Measurements from ENCODE around the gene CTNNA3.

CTNNA3 gene

GRCh38 chr10:66455304-66455703 is 1240.7 kb downstream of the CTNNA3 start:
- Histone ChIP-seq H3K4me3 (ENCODE audit: low read depth, low read length) (no peak overlapping the region), H3K9me3 (ENCODE audit: control insufficient read depth, insufficient read depth, low read depth, low read length) (no peaks in the 10 kb centered on the region), H3K36me3 (ENCODE audit: control insufficient read depth in 2 of 2, insufficient read depth in 1 of 2, low read length in 2 of 2) (no peaks in the 10 kb centered on the region), H3K4me1 (ENCODE audit: control insufficient read depth, insufficient read depth, low read length) (no peaks in the 10 kb centered on the region), H3K27ac (ENCODE audit: extremely low read depth, low read depth, low read length) (no peak overlapping the region)
- ChIA-PET POLR2A (no interaction called here), CTCF (no interaction called here)
- TF ChIP-seq ZBTB48 (tag by site-specific recombination; IDR thresholded peaks at IDR 0.05) (no peak), KLF1 (tag by site-specific recombination; IDR thresholded peaks at IDR 0.05) (no peak), ZNF830 (tag by site-specific recombination; IDR thresholded peaks at IDR 0.05; ENCODE audit: low read depth) (no peak), ZFP69B (tag by site-specific recombination; IDR thresholded peaks at IDR 0.05) (no peak), ZNF10 (tag by site-specific recombination; IDR thresholded peaks at IDR 0.05) (no peak), YY2 (tag by site-specific recombination; IDR thresholded peaks at IDR 0.05) (no peak), TRIM28 (IDR thresholded peaks at IDR 0.05; ENCODE audit: borderline replicate concordance, low read length) (no peak), ZNF2 (tag by site-specific recombination; IDR thresholded peaks at IDR 0.05) (no peak), GLIS1 (tag by site-specific recombination; IDR thresholded peaks at IDR 0.05) (no peak), ZNF157 (tag by site-specific recombination; IDR thresholded peaks at IDR 0.05) (no peak), ZNF654 (tag by site-specific recombination; IDR thresholded peaks at IDR 0.05; ENCODE audit: low read depth) (no peak), ZBTB6 (tag by site-specific recombination; IDR thresholded peaks at IDR 0.05) (no peak), ZNF645 (tag by site-specific recombination; IDR thresholded peaks at IDR 0.05) (no peak), ZBTB26 (tag by site-specific recombination; optimal IDR thresholded peaks at IDR 0.05) (no peak), ZNF398 (tag by site-specific recombination; IDR thresholded peaks at IDR 0.05) (no peak), ZNF175 (tag by site-specific recombination; IDR thresholded peaks at IDR 0.05) (no peak), ZNF112 (tag by site-specific recombination; IDR thresholded peaks at IDR 0.05) (no peak), ZFHX2 (tag by site-specific recombination; conservative IDR thresholded peaks at IDR 0.05) (no peak)

- POLR2A ChIA-PET = no interaction called here
Observed at GRCh38 chr10:66440568-66440967, 1255.4 kb downstream of the CTNNA3 start.

More at GRCh38 chr10:66440568-66440967, 1255.4 kb downstream of the CTNNA3 start:
- TF ChIP-seq ZNF223 (tag by site-specific recombination; IDR thresholded peaks at IDR 0.05) (no peak), ZNF146 (tag by site-specific recombination; IDR thresholded peaks at IDR 0.05) (no peak), PRDM2 (tag by site-specific recombination; IDR thresholded peaks at IDR 0.05; ENCODE audit: borderline replicate concordance) (no peak), ZNF792 (tag by site-specific recombination; IDR thresholded peaks at IDR 0.05) (no peak), CTCF (tag by site-specific recombination; IDR thresholded peaks at IDR 0.05) (no peak), PRDM1 (tag by site-specific recombination; IDR thresholded peaks at IDR 0.05) (no peak)
- no peaks in the 10 kb centered on the region for H3K4me1 ChIP-seq (ENCODE audit: control insufficient read depth, insufficient read depth, low read length)
- no peak overlapping the region for H3K27ac ChIP-seq (ENCODE audit: extremely low read depth, low read depth, low read length)
- CTCF ChIA-PET = no interaction called here
- no peaks in the 10 kb centered on the region for H3K36me3 ChIP-seq (ENCODE audit: control insufficient read depth in 2 of 2, insufficient read depth in 1 of 2, low read length in 2 of 2)
- H3K9me3 ChIP-seq (ENCODE audit: control insufficient read depth, insufficient read depth, low read depth, low read length) = no peaks in the 10 kb centered on the region
- no peak overlapping the region for H3K4me3 ChIP-seq (ENCODE audit: low read depth, low read length)
